Measurements from ENCODE around the gene HGFAC. TPM values are rescaled to one million over a fixed set of nuclear protein-coding genes. Genes with fewer than 3 reads are reported as not detected.

Gene HGFAC
- total RNA-seq, 1 donor from 2014 or later = not detected

DNA sequence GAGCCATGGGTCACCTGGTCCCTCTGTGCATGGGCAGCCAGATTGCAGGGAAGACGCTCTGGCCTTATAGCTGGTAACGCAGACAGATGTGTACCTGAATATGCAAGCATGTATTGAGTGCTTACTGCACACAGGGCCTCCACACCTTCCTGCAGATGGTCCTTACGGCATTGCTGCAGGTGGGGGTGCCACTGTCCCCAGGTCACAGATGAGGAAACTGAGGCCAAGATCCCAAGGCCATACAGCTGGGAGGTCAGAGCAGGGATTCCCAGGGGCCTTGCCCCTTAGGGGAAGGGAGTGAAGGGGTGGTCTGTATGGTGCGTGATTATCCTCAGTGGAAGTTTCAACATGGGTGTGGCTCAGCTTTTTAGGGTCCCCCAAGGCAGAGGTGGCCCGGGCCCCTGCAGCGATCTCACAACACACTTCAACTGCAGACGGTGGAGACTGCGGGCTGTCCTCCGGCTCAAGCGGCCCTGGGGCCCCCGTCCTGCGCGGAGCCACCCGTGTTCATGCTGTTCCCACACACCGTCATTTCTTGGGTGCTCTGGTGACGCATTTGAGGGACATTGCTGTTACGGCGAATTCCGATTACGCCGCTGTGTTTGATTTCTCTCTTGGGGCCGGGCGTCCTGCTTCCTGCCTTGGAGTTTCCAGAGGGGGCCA is 29.5 kb downstream of the HGFAC start:
- no peak overlapping the region for H3K9ac ChIP-seq
- no peak overlapping the region for H2AFZ ChIP-seq (replicated peaks)
- no peaks in the 10 kb centered on the region for H3K9me3 Mint-ChIP-seq
- H3K4me2 ChIP-seq = no peak overlapping the region
- H3K4me3 Mint-ChIP-seq = no peak overlapping the region
- no peaks in the 10 kb centered on the region for H3K36me3 Mint-ChIP-seq
- H3F3A ChIP-seq (ENCODE audit: low read depth) = peaks cover 17% of the 10 kb centered on the region
- no peaks in the 10 kb centered on the region for H3K36me3 ChIP-seq
- no peaks in the 10 kb centered on the region for H3K79me2 ChIP-seq (ENCODE audit: low read depth)
- H3K27ac Mint-ChIP-seq = peak overlapping the region; percentile 42
- H3K27me3 ChIP-seq = peaks cover 49% of the 10 kb centered on the region
- H3K27me3 Mint-ChIP-seq (ENCODE audit: insufficient read depth, low read depth) = peaks cover 10% of the 10 kb centered on the region
- H3K4me3 ChIP-seq = no peak overlapping the region
- no peaks in the 10 kb centered on the region for H3K4me1 ChIP-seq
- H4K20me1 ChIP-seq (ENCODE audit: low read depth) = no peaks in the 10 kb centered on the region
- TF ChIP-seq EZH2phosphoT487 (IDR thresholded peaks at IDR 0.05) (no peak), EZH2 (IDR thresholded peaks at IDR 0.05) (no peak)
- TF ChIP-seq, protein P1, sequence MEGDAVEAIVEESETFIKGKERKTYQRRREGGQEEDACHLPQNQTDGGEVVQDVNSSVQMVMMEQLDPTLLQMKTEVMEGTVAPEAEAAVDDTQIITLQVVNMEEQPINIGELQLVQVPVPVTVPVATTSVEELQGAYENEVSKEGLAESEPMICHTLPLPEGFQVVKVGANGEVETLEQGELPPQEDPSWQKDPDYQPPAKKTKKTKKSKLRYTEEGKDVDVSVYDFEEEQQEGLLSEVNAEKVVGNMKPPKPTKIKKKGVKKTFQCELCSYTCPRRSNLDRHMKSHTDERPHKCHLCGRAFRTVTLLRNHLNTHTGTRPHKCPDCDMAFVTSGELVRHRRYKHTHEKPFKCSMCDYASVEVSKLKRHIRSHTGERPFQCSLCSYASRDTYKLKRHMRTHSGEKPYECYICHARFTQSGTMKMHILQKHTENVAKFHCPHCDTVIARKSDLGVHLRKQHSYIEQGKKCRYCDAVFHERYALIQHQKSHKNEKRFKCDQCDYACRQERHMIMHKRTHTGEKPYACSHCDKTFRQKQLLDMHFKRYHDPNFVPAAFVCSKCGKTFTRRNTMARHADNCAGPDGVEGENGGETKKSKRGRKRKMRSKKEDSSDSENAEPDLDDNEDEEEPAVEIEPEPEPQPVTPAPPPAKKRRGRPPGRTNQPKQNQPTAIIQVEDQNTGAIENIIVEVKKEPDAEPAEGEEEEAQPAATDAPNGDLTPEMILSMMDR (IDR thresholded peaks at IDR 0.05) = no peak
- peak; percentile 1 for DNase-seq (ENCODE audit: low spot score)
- peaks cover 16% of the 10 kb centered on the region for H3K4me1 Mint-ChIP-seq
- H3K9me3 ChIP-seq (ENCODE audit: low read depth) = no peaks in the 10 kb centered on the region
- H3K27ac ChIP-seq = no peak overlapping the region

DNA sequence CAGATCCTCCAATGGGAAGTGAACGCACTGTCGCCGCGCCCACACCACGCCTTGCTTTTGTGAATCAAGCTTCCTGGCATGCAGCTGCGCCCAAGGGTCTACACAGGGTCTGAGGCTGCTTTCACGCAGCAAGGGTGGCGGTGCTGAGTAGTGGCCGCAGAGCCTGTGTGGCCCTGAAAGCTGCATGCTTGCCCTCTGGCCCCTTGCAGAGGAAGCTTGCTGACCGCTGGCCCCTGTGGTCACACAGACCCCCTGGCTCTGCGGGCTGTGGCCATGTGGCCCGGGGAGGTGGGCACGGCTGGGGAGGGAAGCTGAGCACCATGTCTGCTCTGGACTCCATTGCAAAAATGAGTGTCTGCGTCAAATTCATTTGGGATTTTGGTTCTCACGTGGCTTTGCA is 30.1 kb downstream of the HGFAC start:
- Histone ChIP-seq H3K27ac (no peak overlapping the region), H3K79me2 (ENCODE audit: low read depth) (no peaks in the 10 kb centered on the region), H3K9me3 (ENCODE audit: low read depth) (no peaks in the 10 kb centered on the region), H3K36me3 (no peaks in the 10 kb centered on the region), H3K4me3 (no peak overlapping the region), H3K9ac (no peak overlapping the region), H3K27me3 (peaks cover 50% of the 10 kb centered on the region), H3F3A (ENCODE audit: low read depth) (peaks cover 17% of the 10 kb centered on the region), H2AFZ (replicated peaks) (no peak overlapping the region), H3K4me1 (no peaks in the 10 kb centered on the region), H4K20me1 (ENCODE audit: low read depth) (no peaks in the 10 kb centered on the region), H3K4me2 (no peak overlapping the region)
- peak; percentile 7 for DNase-seq (ENCODE audit: low spot score)
- Mint-ChIP-seq H3K36me3 (no peaks in the 10 kb centered on the region), H3K4me1 (peaks cover 15% of the 10 kb centered on the region), H3K9me3 (no peaks in the 10 kb centered on the region), H3K27ac (no peak overlapping the region), H3K27me3 (ENCODE audit: insufficient read depth, low read depth) (peaks cover 8% of the 10 kb centered on the region), H3K4me3 (no peak overlapping the region)
- no peak for TF ChIP-seq EZH2phosphoT487 (IDR thresholded peaks at IDR 0.05)

DNA sequence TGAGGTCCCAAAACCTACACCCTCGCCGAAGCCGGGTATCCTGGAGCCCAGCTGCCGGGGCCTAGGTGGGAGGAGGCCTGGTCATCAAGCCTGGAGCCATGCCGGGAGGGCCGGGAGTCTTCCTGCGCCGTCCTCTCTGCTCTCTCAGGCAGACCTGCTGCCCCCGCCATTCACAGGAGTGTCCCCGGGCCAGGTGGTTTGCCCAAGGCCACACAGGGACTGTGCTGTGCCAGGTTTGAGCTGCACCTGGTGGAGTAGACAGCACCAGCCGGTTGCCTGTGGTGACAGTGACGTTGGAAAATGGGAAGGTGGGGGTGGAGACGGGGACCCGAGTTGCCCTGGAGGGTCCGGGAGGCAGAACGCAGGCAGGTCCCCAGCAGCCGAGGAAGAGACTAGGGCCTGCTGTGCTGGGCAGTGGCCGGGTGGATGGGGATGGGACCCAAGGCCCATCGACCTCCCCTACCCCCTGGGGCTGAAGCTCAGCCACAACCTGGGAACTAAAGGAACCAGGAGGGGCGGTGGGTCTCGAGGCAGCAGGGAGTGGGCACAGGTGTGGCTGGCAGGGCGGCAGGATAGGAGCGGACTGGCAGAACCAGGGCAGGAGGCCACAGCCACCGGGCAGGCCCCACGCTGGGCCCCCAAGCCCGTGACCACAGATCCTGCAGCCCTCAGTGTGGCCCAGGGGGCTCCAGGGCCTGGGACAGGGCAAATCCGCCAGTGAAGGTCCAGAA is 30.8 kb downstream of the HGFAC start:
- H4K20me1 ChIP-seq (ENCODE audit: low read depth) = no peaks in the 10 kb centered on the region
- peaks cover 18% of the 10 kb centered on the region for H3K4me1 Mint-ChIP-seq
- no peak overlapping the region for H3K27ac Mint-ChIP-seq
- no peaks in the 10 kb centered on the region for H3K79me2 ChIP-seq (ENCODE audit: low read depth)
- no peak overlapping the region for H3K4me3 ChIP-seq
- no peak overlapping the region for H3K4me2 ChIP-seq
- no peak overlapping the region for H2AFZ ChIP-seq (replicated peaks)
- H3K27ac ChIP-seq = no peak overlapping the region
- no peak overlapping the region for H3K4me3 Mint-ChIP-seq
- no peaks in the 10 kb centered on the region for H3K36me3 Mint-ChIP-seq
- H3K27me3 ChIP-seq = peaks cover 51% of the 10 kb centered on the region
- TF ChIP-seq, protein P1 (IDR thresholded peaks at IDR 0.05) = no peak
- no peak for TF ChIP-seq EZH2phosphoT487 (IDR thresholded peaks at IDR 0.05)
- TF ChIP-seq EZH2 (IDR thresholded peaks at IDR 0.05) = no peak
- peaks cover 4% of the 10 kb centered on the region for H3K4me1 ChIP-seq
- no peaks in the 10 kb centered on the region for H3K9me3 Mint-ChIP-seq
- no peaks in the 10 kb centered on the region for H3K36me3 ChIP-seq
- H3K9me3 ChIP-seq (ENCODE audit: low read depth) = no peaks in the 10 kb centered on the region
- H3F3A ChIP-seq (ENCODE audit: low read depth) = peaks cover 15% of the 10 kb centered on the region
- H3K9ac ChIP-seq = no peak overlapping the region
- DNase-seq (ENCODE audit: low spot score) = peak; percentile 3
- peaks cover 8% of the 10 kb centered on the region for H3K27me3 Mint-ChIP-seq (ENCODE audit: insufficient read depth, low read depth)
